ENCODE data around the gene GPR15LG.

Gene GPR15LG

DNA sequence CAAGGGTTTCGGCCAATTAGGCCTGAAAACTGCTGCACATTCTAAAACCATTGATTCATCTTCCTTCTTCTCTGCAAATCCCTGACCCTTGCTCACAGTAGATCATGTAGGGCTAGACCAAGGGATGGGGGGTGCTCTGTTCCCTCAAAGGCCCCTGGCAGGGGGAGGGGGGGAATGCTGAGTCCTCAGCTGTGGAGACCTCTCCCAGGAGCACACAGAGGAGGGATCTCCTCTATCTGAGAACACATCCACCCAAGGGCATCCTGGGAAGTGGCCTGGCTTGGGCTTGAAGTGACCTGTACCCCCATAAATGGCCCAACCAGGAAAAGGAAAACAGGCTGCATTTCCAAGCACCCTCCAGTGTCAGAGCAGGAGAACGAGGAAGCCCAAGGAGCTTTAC lies 19.7 kb downstream of the GPR15LG start:
- ATAC-seq (ENCODE audit: low read depth): no peak
- no peak overlapping the region for H3K27ac ChIP-seq (ENCODE audit: poor library complexity, severe bottlenecking)
- H3K36me3 ChIP-seq (ENCODE audit: low read depth): no peaks in the 10 kb centered on the region
- H3K27me3 ChIP-seq (ENCODE audit: insufficient read depth, poor library complexity, severe bottlenecking): peaks cover 18% of the 10 kb centered on the region
- H3K4me1 ChIP-seq (ENCODE audit: insufficient read depth, poor library complexity, severe bottlenecking): no peaks in the 10 kb centered on the region
- no peak for DNase-seq (ENCODE audit: low spot score)
- H3K9me3 ChIP-seq (ENCODE audit: severe bottlenecking): no peaks in the 10 kb centered on the region
- TF ChIP-seq CTCF (IDR thresholded peaks at IDR 0.05; ENCODE audit: poor library complexity, severe bottlenecking): no peak
- H3K4me3 ChIP-seq (ENCODE audit: severe bottlenecking): no peak overlapping the region

- Histone ChIP-seq H3K4me1 (ENCODE audit: insufficient read depth, poor library complexity, severe bottlenecking) (no peaks in the 10 kb centered on the region), H3K27me3 (ENCODE audit: insufficient read depth, poor library complexity, severe bottlenecking) (peaks cover 18% of the 10 kb centered on the region), H3K36me3 (ENCODE audit: low read depth) (no peaks in the 10 kb centered on the region), H3K27ac (ENCODE audit: poor library complexity, severe bottlenecking) (no peak overlapping the region), H3K9me3 (ENCODE audit: severe bottlenecking) (no peaks in the 10 kb centered on the region), H3K4me3 (ENCODE audit: severe bottlenecking) (peak overlapping the region; percentile 27)
- DNase-seq (ENCODE audit: low spot score) (peak; percentile 6), ATAC-seq (ENCODE audit: low read depth) (no peak)
- no peak for TF ChIP-seq CTCF (IDR thresholded peaks at IDR 0.05; ENCODE audit: poor library complexity, severe bottlenecking)
Measured at GRCh38 chr10:84193846-84194423, 20.3 kb downstream of the GPR15LG start.

GRCh38 chr10:84194424-84195043 lies 20.9 kb downstream of the GPR15LG start, which contains the start of gene CDHR1:
Gene CDHR1 (plus strand): TSS chr10:84194537. CDS start chr10:84194761, 224 bp downstream.
- DNase-seq (ENCODE audit: low spot score): peak; percentile 59
- TF ChIP-seq CTCF (IDR thresholded peaks at IDR 0.05; ENCODE audit: poor library complexity, severe bottlenecking): no peak
- Histone ChIP-seq H3K36me3 (ENCODE audit: low read depth) (no peaks in the 10 kb centered on the region), H3K4me1 (ENCODE audit: insufficient read depth, poor library complexity, severe bottlenecking) (no peaks in the 10 kb centered on the region), H3K4me3 (ENCODE audit: severe bottlenecking) (peak within 1 kb of the TSS; percentile 27), H3K27ac (ENCODE audit: poor library complexity, severe bottlenecking) (no peak within 1 kb of the TSS), H3K9me3 (ENCODE audit: severe bottlenecking) (no peaks in the 10 kb centered on the region), H3K27me3 (ENCODE audit: insufficient read depth, poor library complexity, severe bottlenecking) (peaks cover 18% of the 10 kb centered on the region)
- peak; percentile 73 for ATAC-seq (ENCODE audit: low read depth)

DNA sequence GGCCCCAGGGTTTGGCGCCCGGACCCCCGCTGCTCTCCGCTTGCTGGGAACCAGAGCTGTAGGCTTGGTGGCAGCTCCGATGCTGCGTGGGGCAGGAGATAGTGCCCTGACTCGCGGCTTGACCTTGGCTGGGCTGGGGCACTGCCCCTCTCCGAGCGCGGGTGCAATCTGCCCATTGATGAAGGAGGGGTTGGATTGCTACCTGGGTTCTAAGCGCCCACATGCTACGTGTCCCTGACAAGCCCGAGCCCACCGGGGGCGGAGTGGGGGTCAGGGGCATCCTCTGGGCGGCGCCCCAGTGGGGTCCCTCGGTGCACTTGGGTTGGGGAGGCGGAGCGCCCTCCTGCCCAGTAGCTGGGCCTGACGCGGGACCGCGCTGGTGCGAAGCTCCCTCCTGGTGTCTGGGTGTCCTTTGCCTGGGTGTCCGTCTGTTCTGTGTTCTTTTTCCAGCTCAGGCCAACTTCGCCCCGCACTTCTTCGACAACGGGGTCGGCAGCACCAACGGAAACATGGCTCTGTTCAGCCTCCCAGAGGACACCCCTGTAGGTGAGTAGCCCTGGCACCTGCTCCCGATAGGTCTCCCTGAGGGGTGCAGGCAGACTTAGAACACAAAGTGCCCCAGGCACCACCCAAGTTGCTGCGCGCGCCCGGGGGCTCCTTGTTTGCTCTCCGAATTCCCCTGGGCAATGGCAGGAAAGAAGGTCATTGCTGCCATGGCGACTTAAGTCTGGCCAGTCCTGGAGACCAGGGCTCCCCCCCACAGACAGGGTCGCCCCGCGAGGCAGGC lies 21.6 kb downstream of the GPR15LG start:
- H3K27ac ChIP-seq (ENCODE audit: poor library complexity, severe bottlenecking): no peak overlapping the region
- H3K36me3 ChIP-seq (ENCODE audit: low read depth): no peaks in the 10 kb centered on the region
- peak overlapping the region; percentile 27 for H3K4me3 ChIP-seq (ENCODE audit: severe bottlenecking)
- peaks cover 18% of the 10 kb centered on the region for H3K27me3 ChIP-seq (ENCODE audit: insufficient read depth, poor library complexity, severe bottlenecking)
- no peak for DNase-seq (ENCODE audit: low spot score)
- no peak for ATAC-seq (ENCODE audit: low read depth)
- TF ChIP-seq CTCF (IDR thresholded peaks at IDR 0.05; ENCODE audit: poor library complexity, severe bottlenecking): no peak
- H3K4me1 ChIP-seq (ENCODE audit: insufficient read depth, poor library complexity, severe bottlenecking): no peaks in the 10 kb centered on the region
- H3K9me3 ChIP-seq (ENCODE audit: severe bottlenecking): no peaks in the 10 kb centered on the region
